ENCODE measurements around the gene ARHGAP6. TPM values are rescaled to one million over a fixed set of nuclear protein-coding genes. Genes with fewer than 3 reads are reported as not detected.
"Not testable (repeated sequence)": the region's sequence is repeated elsewhere in the genome, so short reads cannot be mapped to it uniquely, and the experiment has no call there.

Gene ARHGAP6
- total RNA-seq, 1 experiment from 2014 or later = 0.28 TPM

GRCh38 chrX:11244636-11245035 lies 421.1 kb downstream of the ARHGAP6 start:
- no peak for DNase-seq (ENCODE audit: low spot score)

- no peak for DNase-seq (ENCODE audit: low spot score)
These were observed 423.0 kb downstream of the ARHGAP6 start for GRCh38 chrX:11242704-11243103.

- DNase-seq (ENCODE audit: low spot score) = no peak
These were observed 424.0 kb downstream of the ARHGAP6 start for GRCh38 chrX:11241720-11242119.

GRCh38 chrX:11239230-11239629 lies 426.5 kb downstream of the ARHGAP6 start:
- peak; percentile 34 for DNase-seq (ENCODE audit: low spot score)

- DNase-seq (ENCODE audit: low spot score) = not testable (repeated sequence)
These were observed 430.3 kb downstream of the ARHGAP6 start for GRCh38 chrX:11235377-11235776.

- no peak for DNase-seq (ENCODE audit: low spot score)
These were observed 450.4 kb downstream of the ARHGAP6 start for GRCh38 chrX:11215191-11215921.

GRCh38 chrX:11214346-11215190 lies 451.2 kb downstream of the ARHGAP6 start:
- DNase-seq (ENCODE audit: low spot score) = no peak

- DNase-seq (ENCODE audit: low spot score) = no peak
These were observed 453.0 kb downstream of the ARHGAP6 start for GRCh38 chrX:11212741-11213140.

- no peak for DNase-seq (ENCODE audit: low spot score)
These were observed 455.3 kb downstream of the ARHGAP6 start for GRCh38 chrX:11210415-11210801.

- DNase-seq (ENCODE audit: low spot score) = no peak
These were observed 455.8 kb downstream of the ARHGAP6 start for GRCh38 chrX:11209798-11210414.

GRCh38 chrX:11206716-11207115 lies 459.0 kb downstream of the ARHGAP6 start:
- no peak for DNase-seq (ENCODE audit: low spot score)

- DNase-seq (ENCODE audit: low spot score) = no peak
These were observed 459.9 kb downstream of the ARHGAP6 start for GRCh38 chrX:11205796-11206195.

GRCh38 chrX:11197671-11198070 lies 468.0 kb downstream of the ARHGAP6 start:
- DNase-seq (ENCODE audit: low spot score) = no peak

GRCh38 chrX:11196476-11196875 lies 469.2 kb downstream of the ARHGAP6 start:
- no peak for DNase-seq (ENCODE audit: low spot score)

GRCh38 chrX:11193035-11193469 lies 472.7 kb downstream of the ARHGAP6 start:
- no peak for DNase-seq (ENCODE audit: low spot score)

GRCh38 chrX:11190745-11191510 lies 474.8 kb downstream of the ARHGAP6 start:
- no peak for DNase-seq (ENCODE audit: low spot score)

GRCh38 chrX:11189097-11189496 lies 476.6 kb downstream of the ARHGAP6 start:
- DNase-seq (ENCODE audit: low spot score) = no peak

- DNase-seq (ENCODE audit: low spot score) = peak; percentile 58
These were observed 477.1 kb downstream of the ARHGAP6 start for GRCh38 chrX:11188664-11189063.

GRCh38 chrX:11187001-11187400 lies 478.7 kb downstream of the ARHGAP6 start:
- no peak for DNase-seq (ENCODE audit: low spot score)

GRCh38 chrX:11185861-11186260 lies 479.9 kb downstream of the ARHGAP6 start:
- DNase-seq (ENCODE audit: low spot score) = no peak

- DNase-seq (ENCODE audit: low spot score) = no peak
These were observed 485.1 kb downstream of the ARHGAP6 start for GRCh38 chrX:11180571-11180970.

GRCh38 chrX:11172415-11172814 lies 493.3 kb downstream of the ARHGAP6 start:
- DNase-seq (ENCODE audit: low spot score) = no peak

All from A172 (cell line).